Dendritic cell treated with granulocyte-macrophage colony-stimulating factor and Interleukin-4, amounts not matched to agents 40 ng/mL and 50 ng/mL, for 4 days (primary cell): ENCODE data around the gene MED15.
"Not testable (repeated sequence)": the region's sequence is repeated elsewhere in the genome, so short reads cannot be mapped to it uniquely, and the experiment has no call there.

Experiments
- H3K27ac Mint-ChIP-seq: one replicate; pipeline ENCODE4 v1.8.0; 2022; ENCODE audit warnings: mild to moderate bottlenecking, mixed read lengths
- H3K27me3 Mint-ChIP-seq: one replicate; pipeline ENCODE4 v1.8.0; 2022; ENCODE audit warnings: mild to moderate bottlenecking, mixed read lengths
- H3K36me3 Mint-ChIP-seq: one replicate; pipeline ENCODE4 v1.8.0; 2022; ENCODE audit warnings: low read depth, mixed read lengths
- H3K4me1 Mint-ChIP-seq: one replicate; pipeline ENCODE4 v1.8.0; 2022; ENCODE audit warnings: low read depth, mixed read lengths
- H3K4me3 Mint-ChIP-seq: one replicate; pipeline ENCODE4 v1.8.0; 2022; ENCODE audit warnings: mild to moderate bottlenecking, moderate library complexity, mixed read lengths
- H3K9me3 Mint-ChIP-seq: one replicate; pipeline ENCODE4 v1.8.0; 2022; ENCODE audit warnings: mixed read lengths
- intact Hi-C: fragments of 100-400 bp; cut with micrococcal nuclease; formaldehyde crosslinking; loops from one replicate; pipeline ENCODE4 v1.15.0; 2022

Gene MED15

DNA sequence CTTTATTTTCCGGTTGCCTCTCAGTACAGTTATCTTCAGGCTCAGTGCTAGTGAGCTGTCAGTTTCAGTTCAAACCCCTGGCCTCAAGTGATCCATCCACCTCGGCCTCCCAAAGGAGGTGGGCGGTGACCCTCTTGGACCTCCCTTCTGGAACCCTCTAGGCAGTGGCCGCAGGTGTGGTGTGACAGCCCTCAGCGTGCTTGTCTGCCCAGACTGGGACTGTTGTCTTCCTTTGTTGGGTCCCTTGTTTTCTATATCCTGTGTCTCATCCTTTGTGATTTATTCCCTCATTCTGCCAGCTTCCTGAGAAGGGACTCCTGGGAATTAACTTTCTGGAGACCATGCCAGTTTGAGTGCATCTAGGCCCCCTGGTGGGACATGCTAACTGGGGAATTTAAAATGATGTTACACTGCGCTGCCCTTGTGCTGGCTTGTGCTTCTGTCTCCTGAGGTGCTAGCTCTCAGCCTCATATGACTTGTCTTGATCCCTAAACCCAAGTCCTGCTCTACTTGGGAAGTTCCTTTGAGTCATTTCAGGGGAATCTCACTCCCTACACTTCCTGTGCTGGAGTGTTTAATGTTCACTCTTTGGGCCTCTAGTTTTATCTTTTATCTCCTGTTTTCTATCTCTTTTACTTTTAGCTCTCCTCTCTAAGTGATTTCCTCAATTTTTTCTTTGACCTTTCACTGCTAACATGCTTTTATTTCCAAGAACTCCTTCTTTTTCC, 19.4 kb downstream of the MED15 start:
- peaks cover 66% of the 10 kb centered on the region for H3K4me1 Mint-ChIP-seq
- H3K27ac Mint-ChIP-seq: peak overlapping the region; percentile 1
- H3K4me3 Mint-ChIP-seq: no peak overlapping the region
- peaks cover 76% of the 10 kb centered on the region for H3K36me3 Mint-ChIP-seq
- intact Hi-C loops: no loop called here
- no peaks in the 10 kb centered on the region for H3K9me3 Mint-ChIP-seq
- no peaks in the 10 kb centered on the region for H3K27me3 Mint-ChIP-seq

DNA sequence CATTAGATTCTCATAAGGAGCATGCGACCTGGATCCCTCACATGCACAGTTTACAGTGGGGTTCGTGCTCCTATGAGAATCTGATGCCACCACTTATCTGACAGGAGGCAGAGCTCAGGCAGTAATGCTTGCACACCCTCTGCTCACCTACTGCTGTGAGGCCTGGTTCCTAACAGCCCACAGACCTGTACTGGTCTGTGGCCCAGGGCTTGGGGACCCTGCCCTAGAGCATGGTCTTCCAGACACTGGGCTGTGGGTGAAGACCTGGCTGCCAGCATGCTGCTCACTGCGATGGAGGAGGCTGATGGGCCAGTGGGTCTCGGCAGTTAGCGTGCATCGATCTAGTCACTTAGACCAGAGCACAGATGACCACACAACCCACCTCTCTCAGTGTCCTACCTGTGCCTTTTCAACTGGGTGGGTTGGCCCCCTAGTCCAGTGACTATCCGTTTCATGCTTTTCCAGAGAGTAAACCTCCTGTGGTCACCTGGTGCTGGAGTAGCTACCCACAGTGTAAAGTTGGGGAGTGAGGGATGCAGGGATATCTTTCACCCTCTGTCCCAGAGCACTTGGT, 21.1 kb downstream of the MED15 start:
- H3K9me3 Mint-ChIP-seq: no peaks in the 10 kb centered on the region
- peaks cover 66% of the 10 kb centered on the region for H3K4me1 Mint-ChIP-seq
- H3K27me3 Mint-ChIP-seq: no peaks in the 10 kb centered on the region
- peaks cover 75% of the 10 kb centered on the region for H3K36me3 Mint-ChIP-seq
- H3K4me3 Mint-ChIP-seq: no peak overlapping the region
- H3K27ac Mint-ChIP-seq: no peak overlapping the region
- intact Hi-C loops: no loop called here

DNA sequence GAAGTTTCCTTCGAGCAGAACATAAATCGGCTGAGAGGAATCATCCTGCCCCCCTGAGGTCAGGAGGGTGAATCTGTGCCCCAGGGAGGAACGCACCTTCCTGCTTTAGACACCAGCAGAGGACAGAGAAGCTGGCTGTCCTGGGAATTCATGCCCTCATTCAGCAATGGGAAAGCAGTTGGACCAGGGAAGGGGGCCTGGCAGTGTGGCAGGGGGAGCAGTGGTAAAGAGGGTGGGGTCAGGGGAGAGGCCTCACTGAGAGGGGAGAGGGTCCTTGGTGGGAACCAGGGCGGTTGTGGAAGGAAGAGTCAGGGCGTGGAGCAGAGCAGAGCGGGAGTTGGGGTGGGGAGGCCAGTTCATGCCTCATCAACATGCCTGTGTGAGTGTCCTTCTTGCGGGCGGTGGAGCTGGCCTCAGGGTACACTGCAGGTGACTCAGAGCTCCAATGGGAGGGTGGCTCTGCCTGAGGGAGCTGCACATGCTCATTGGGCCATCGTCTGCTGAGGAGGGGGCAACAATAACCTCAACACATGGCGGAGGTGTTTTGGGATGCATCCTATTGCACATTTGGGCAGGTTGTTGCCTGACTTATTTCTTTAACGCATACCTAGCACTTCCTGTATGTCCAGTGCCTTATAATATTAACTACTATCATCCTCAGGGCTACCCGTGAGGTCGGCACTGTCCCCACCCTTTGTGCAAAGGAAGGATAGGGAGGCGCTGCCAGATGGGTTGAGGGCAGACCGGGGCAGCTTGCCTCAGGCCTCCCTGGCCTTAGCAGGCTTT, 23.2 kb downstream of the MED15 start:
- peak overlapping the region; percentile 47 for H3K27ac Mint-ChIP-seq
- no peak overlapping the region for H3K4me3 Mint-ChIP-seq
- peaks cover 75% of the 10 kb centered on the region for H3K36me3 Mint-ChIP-seq

DNA sequence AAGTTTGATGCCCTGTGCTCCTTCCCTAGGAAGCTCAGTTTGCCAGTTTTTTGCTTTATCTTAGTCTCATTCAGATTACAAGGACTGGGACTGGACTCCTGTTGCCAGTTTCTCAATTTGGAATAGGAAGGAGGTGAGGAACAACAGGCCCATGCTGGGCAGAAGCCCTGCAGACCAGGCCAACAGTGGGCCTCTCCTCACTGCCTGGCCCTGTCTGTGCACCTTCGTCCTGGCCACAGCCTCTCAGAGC, 23.7 kb downstream of the MED15 start:
- Mint-ChIP-seq H3K27ac (peak overlapping the region; percentile 47), H3K27me3 (no peaks in the 10 kb centered on the region), H3K4me3 (no peak overlapping the region), H3K36me3 (peaks cover 73% of the 10 kb centered on the region), H3K9me3 (no peaks in the 10 kb centered on the region), H3K4me1 (peaks cover 77% of the 10 kb centered on the region)
- intact Hi-C loops: no loop called here

More for the DNA sequence above, 23.2 kb downstream of the MED15 start:
- intact Hi-C loops: no loop called here
- peaks cover 78% of the 10 kb centered on the region for H3K4me1 Mint-ChIP-seq
- no peaks in the 10 kb centered on the region for H3K9me3 Mint-ChIP-seq
- no peaks in the 10 kb centered on the region for H3K27me3 Mint-ChIP-seq

DNA sequence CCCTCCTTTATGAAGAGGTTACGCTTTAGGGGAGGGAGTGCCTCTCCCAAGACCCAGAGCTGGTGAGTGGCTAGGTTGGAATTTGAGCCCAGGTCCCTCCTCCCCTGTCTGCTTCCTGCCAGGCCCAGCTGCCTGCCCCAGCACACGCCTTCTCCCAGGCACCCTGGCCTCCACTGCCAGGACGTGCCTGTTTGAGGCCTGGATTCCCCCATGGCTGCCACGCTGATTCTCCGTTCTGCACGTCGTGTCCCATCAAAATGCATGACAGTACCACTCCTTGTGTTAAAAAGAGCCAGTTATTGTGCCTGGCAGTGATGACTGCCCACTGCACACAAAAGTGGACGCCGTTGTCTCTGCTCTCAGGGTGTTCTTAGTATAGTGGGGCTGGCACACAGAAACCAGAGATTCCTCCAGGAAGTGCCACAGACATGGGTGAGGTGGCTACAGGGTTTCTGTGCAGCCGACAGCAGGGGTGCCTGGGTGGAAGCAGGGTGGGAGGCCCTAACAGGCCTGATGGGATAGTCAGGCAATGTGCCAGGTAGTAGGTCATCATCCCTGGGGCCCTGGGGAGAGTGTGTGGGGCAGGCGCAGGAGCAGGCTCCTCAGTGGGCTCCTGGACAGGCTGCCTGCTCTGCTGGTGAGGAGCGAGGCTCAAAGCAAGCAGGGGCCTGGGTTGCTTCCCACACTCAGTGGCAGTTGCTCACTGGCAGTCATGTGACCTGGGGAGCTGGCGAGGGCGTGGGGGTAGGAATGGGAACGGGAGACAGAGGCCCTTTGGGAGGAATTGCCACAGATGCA, 24.2 kb downstream of the MED15 start:
- H3K4me1 Mint-ChIP-seq: peaks cover 73% of the 10 kb centered on the region
- intact Hi-C loops: no loop called here
- peaks cover 70% of the 10 kb centered on the region for H3K36me3 Mint-ChIP-seq
- no peaks in the 10 kb centered on the region for H3K27me3 Mint-ChIP-seq
- H3K27ac Mint-ChIP-seq: peak overlapping the region; percentile 47
- no peaks in the 10 kb centered on the region for H3K9me3 Mint-ChIP-seq
- no peak overlapping the region for H3K4me3 Mint-ChIP-seq

DNA sequence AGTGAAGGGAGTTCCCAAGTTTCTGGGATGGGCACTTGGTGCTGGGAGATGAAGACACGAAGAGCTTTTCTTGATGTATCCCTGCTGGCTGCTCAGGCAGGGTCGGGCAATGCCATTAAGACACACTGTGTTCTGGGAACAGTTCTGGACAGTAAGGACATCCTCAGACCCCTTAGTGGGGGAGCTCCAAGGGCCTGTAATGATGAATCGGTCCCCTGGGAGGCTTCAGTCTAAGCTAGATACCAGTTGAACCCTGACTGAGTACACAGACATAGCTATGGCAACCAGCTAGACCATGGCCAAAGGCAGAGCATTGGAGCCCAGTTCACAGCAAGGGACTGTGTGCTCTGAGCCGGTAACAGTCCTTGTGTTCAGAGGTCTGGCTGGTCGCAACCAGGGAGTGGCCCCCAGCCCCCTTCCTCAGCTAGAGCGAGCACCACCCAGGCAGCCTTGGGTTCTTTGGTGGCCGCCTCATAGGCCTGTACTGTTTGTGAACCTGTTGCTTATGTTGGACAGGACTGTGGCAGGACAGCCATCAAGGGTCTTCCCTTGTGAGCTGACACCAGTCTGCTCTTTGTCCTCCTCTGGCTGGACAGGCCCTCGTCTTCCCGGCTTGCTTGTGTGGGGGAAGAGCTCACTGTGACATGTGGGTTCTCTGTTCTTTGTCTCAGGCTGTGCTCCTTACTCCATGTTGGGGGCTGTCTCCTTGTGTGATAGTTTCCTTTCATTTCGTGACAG, 25.0 kb downstream of the MED15 start:
- no peak overlapping the region for H3K4me3 Mint-ChIP-seq
- H3K9me3 Mint-ChIP-seq: no peaks in the 10 kb centered on the region
- H3K27ac Mint-ChIP-seq: peak overlapping the region; percentile 47
- peaks cover 70% of the 10 kb centered on the region for H3K36me3 Mint-ChIP-seq
- intact Hi-C loops: no loop called here
- H3K4me1 Mint-ChIP-seq: peaks cover 69% of the 10 kb centered on the region
- no peaks in the 10 kb centered on the region for H3K27me3 Mint-ChIP-seq

DNA sequence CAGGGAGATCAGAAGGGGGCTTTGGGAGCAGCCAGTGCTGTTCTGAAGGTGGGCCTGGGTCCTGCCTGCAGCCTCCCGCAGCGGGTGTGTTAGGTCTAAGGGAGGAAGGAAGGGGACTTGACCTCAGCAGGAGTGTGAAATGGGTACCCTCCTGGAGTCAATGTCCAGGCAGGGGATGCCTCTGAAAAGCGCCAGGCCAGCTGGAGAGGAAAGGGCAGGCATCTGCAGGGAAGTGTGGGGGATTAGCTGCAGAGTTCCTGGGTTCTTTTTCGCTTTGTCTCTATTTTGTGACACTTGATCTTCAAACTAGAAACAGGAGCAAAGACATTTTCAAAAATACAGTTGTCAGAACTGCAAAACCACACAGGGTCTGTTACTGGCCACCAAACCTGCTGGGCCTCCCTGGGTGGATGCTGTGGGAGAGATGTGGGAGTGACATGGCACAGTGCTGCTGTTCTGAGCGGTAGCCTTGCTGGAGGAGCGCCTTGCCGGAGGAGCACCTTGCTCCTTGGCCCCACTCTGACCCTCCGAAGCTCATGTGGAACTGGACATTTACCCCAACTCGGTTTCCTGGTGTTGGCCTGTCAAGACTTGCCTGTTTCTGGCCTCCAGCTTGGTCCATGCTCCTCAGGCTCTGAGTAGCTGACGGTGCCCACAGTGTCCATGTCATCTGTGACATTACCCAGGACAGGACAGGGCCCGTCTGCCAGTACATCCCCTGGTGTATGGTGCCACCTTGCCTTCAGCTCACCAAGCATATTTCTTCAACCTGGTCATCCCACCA, 25.9 kb downstream of the MED15 start:
- no peaks in the 10 kb centered on the region for H3K27me3 Mint-ChIP-seq
- H3K4me3 Mint-ChIP-seq: no peak overlapping the region
- H3K27ac Mint-ChIP-seq: peak overlapping the region; percentile 46
- intact Hi-C loops: no loop called here
- H3K4me1 Mint-ChIP-seq: peaks cover 63% of the 10 kb centered on the region
- H3K9me3 Mint-ChIP-seq: no peaks in the 10 kb centered on the region
- H3K36me3 Mint-ChIP-seq: peaks cover 70% of the 10 kb centered on the region

DNA sequence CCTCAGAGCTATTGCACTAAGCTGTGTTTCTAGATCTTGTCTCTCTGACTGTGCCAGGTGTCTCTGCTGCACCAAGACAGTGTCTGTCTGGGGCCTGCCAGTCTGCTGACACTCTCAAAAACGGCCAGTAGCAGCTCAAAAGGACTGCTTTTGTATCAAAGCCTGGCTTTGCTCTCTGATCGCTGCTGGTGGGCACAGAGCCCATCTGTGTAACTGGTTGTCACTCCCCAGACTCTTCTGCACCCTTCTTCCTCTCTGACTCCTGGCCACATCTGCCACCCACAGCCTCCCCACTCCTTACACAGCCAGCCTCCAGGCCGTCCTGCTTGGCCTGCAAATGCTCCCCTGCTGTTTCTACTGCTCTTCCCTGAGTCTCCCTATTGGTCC, 26.5 kb downstream of the MED15 start:
- intact Hi-C loops: no loop called here
- Mint-ChIP-seq H3K9me3 (no peaks in the 10 kb centered on the region), H3K27me3 (no peaks in the 10 kb centered on the region), H3K4me3 (no peak overlapping the region), H3K36me3 (peaks cover 70% of the 10 kb centered on the region), H3K27ac (peak overlapping the region; percentile 46), H3K4me1 (peaks cover 57% of the 10 kb centered on the region)

DNA sequence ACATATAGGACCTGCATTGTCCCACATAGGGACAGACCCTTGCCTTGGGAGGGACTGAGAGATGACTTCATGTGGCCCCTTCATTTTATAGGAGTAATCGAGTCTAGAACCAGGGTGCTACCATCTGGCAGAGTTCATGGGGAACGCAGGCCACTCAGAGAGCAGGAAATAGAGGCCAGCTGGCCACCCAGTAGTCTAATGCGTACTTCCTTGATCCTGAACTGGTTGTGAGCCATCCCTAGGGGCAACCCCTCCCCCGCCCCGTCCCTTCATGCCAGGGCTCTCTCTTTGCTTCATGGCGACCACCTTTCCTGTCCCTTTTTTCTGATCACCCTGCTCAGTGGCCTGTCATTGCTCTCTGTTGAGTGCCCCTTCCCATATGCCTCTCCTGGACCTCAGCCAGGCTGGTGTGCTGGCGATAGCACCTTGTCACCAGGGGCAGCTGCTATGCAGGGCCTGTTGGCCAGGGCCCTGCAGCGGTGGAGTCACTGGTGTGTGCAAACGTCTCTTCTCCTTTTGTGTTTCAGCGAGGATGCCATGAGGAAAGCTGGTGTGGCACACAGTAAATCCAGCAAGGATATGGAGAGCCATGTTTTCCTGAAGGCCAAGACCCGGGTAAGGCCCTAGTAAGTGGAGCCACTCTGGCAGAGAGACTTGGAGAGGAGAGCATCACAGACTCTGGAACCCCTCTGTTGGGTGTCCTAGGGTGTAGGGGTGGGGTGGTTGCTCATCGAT, 29.3 kb downstream of the MED15 start:
- no peaks in the 10 kb centered on the region for H3K9me3 Mint-ChIP-seq
- H3K36me3 Mint-ChIP-seq: peaks cover 79% of the 10 kb centered on the region
- no peak overlapping the region for H3K4me3 Mint-ChIP-seq
- intact Hi-C loops: no loop called here
- no peak overlapping the region for H3K27ac Mint-ChIP-seq
- no peaks in the 10 kb centered on the region for H3K27me3 Mint-ChIP-seq
- peaks cover 37% of the 10 kb centered on the region for H3K4me1 Mint-ChIP-seq

DNA sequence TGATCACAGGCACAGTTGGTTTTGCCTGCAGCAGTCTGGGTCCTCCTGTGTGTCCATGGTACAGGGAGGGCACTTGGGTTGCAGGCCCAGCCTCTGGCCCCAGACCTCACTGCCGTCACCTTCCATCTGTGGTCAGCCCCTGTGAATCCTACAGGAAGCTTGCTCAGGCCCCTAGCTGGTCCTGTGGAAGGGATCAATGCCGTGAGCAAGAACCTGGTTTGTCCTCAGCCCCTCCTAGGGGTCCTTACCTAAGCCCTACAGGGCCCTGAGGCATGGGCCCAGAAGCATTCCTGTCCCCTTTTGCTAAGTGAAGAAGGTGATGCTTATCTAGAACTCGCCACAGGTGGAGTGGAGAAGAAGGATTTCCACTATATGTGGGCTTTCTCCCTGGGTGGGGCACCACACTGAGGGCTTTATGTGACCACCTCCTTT, 29.9 kb downstream of the MED15 start:
- peaks cover 79% of the 10 kb centered on the region for H3K36me3 Mint-ChIP-seq
- no peak overlapping the region for H3K4me3 Mint-ChIP-seq
- intact Hi-C loops: no loop called here
- H3K27me3 Mint-ChIP-seq: no peaks in the 10 kb centered on the region
- H3K9me3 Mint-ChIP-seq: no peaks in the 10 kb centered on the region
- H3K4me1 Mint-ChIP-seq: peaks cover 31% of the 10 kb centered on the region
- H3K27ac Mint-ChIP-seq: no peak overlapping the region

DNA sequence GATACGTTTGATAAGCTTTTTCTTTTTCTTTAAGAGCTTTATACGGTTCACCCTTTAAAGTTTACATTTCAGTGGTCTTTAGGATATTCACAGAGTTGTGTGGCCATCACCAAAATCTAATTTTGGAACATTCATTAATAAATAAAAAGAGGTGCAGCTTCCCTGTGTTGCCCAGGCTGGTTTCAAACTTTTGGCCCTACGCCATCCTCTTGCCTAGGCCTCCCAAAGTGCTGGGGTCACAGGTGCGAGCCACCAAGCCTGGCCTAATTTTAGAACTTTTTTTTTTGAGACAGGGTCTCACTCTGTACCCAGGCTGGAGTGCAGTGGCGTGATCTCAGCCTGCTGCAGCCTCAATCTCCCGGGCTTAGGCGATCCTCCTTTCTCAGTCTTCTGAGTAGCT, 30.6 kb downstream of the MED15 start:
- no peaks in the 10 kb centered on the region for H3K9me3 Mint-ChIP-seq
- no peak overlapping the region for H3K27ac Mint-ChIP-seq
- H3K4me1 Mint-ChIP-seq: peaks cover 25% of the 10 kb centered on the region

DNA sequence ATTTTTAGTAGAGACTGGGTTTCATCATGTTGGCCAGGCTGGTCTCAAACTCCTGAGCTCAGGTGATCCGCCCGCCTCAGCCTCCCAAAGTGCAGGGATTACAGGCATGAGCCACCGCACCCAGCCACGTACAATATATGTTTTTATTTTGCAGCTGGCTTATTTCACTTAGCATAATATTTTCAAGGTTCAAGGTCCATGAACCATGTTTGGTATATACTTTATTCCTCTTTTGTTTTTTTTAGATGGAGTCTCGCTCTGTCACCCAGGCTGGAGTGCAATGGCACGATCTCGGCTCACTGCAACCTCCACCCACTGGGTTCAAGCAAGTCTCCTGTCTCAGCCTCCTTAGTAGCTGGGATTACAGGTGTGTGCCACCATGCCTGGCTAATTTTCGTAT, 31.5 kb downstream of the MED15 start:
- H3K27me3 Mint-ChIP-seq, H3K27ac Mint-ChIP-seq, intact Hi-C loops, H3K4me3 Mint-ChIP-seq, H3K9me3 Mint-ChIP-seq: not testable (repeated sequence)
- peaks cover 86% of the 10 kb centered on the region for H3K36me3 Mint-ChIP-seq
- H3K4me1 Mint-ChIP-seq: peaks cover 16% of the 10 kb centered on the region

More for the DNA sequence above, 30.6 kb downstream of the MED15 start:
- H3K36me3 Mint-ChIP-seq: peaks cover 82% of the 10 kb centered on the region
- intact Hi-C loops: no loop called here
- H3K27me3 Mint-ChIP-seq: no peaks in the 10 kb centered on the region
- H3K4me3 Mint-ChIP-seq: no peak overlapping the region
